Naive thymus-derived CD4-positive, alpha-beta T cell (primary cell): ENCODE measurements around the gene PLEKHM3. TPM values are rescaled to one million over a fixed set of nuclear protein-coding genes. Genes with fewer than 3 reads are reported as not detected.

Experiments
- ATAC-seq: fragments of 150-1000 bp; cut with Tn5 transposase; 2 replicates; pipeline ENCODE4 v1.10.0; 2021; ENCODE audit warnings: mild to moderate bottlenecking, moderate library complexity
- CTCF ChIA-PET: fragments of 350-600 bp; sonication (Branson Sonifier 250); formaldehyde crosslinking; loops from one replicate; lab custom pipeline; 2021; ENCODE audit warnings: antibody characterized with exemption; lab: Charles Lee
- POLR2A ChIA-PET: fragments of 350-600 bp; sonication (Branson Sonifier 250); formaldehyde crosslinking; loops from one replicate; lab custom pipeline; 2021; ENCODE audit warnings: antibody characterized with exemption, inconsistent platforms; lab: Charles Lee
- DNase-seq, 9 donors: peaks; one replicate each; pipeline versions ENCODE4 v3.0.0 to v3.0.0-alpha.2; 2020 to 2022; ENCODE audit warnings: mixed read lengths in 1 of 9
- H3K27ac ChIP-seq: one replicate; pipeline ENCODE4 v1.7.0; 2013; ENCODE audit warnings: mild to moderate bottlenecking, low read depth, low read length, moderate library complexity
- H3K27me3 ChIP-seq, 2 donors: one replicate each; pipeline ENCODE4 v1.7.0; 2013; ENCODE audit warnings: low read length in 2 of 2, mild to moderate bottlenecking in 2 of 2, moderate library complexity in 2 of 2; ENCODE audit not compliant: control insufficient read depth in 2 of 2, insufficient read depth in 2 of 2
- H3K36me3 ChIP-seq, 3 experiments: 1 replicate in 2 of 3; 2 replicates in 1 of 3; pipeline ENCODE4 v1.7.0; 2013; ENCODE audit warnings: low read length in 3 of 3, mild to moderate bottlenecking in 3 of 3, moderate library complexity in 1 of 3; ENCODE audit not compliant: insufficient read depth in 3 of 3, control insufficient read depth in 2 of 3
- H3K4me1 ChIP-seq, 2 donors: one replicate each; pipeline ENCODE4 v1.7.0; 2013; ENCODE audit warnings: low read length in 2 of 2, mild to moderate bottlenecking in 2 of 2, moderate library complexity in 1 of 2; ENCODE audit not compliant: control insufficient read depth in 2 of 2, insufficient read depth in 2 of 2
- H3K4me3 ChIP-seq: 2 replicates; pipeline ENCODE4 v1.7.0; 2013; ENCODE audit warnings: mild to moderate bottlenecking, low read length
- H3K9me3 ChIP-seq, 3 experiments: 1 replicate in 2 of 3; 2 replicates in 1 of 3; pipeline ENCODE4 v1.7.0; 2013; ENCODE audit warnings: low read length in 3 of 3; ENCODE audit not compliant: control insufficient read depth in 2 of 3
- H3K27ac Mint-ChIP-seq, 9 donors: one replicate each; pipeline ENCODE4 v1.8.0; 2020 to 2022; ENCODE audit warnings: mixed read lengths in 9 of 9, mild to moderate bottlenecking in 8 of 9, moderate library complexity in 5 of 9, inconsistent platforms in 2 of 9
- H3K27me3 Mint-ChIP-seq, 5 donors: one replicate each; pipeline ENCODE4 v1.8.0; 2021 to 2022; ENCODE audit warnings: mixed read lengths in 5 of 5, mild to moderate bottlenecking in 1 of 5
- H3K36me3 Mint-ChIP-seq, 5 donors: one replicate each; pipeline ENCODE4 v1.8.0; 2020 to 2022; ENCODE audit warnings: mixed read lengths in 5 of 5, mild to moderate bottlenecking in 3 of 5, inconsistent platforms in 1 of 5
- H3K4me1 Mint-ChIP-seq, 7 donors: one replicate each; pipeline ENCODE4 v1.8.0; 2020 to 2022; ENCODE audit warnings: mixed read lengths in 7 of 7, mild to moderate bottlenecking in 3 of 7, inconsistent platforms in 1 of 7
- H3K4me3 Mint-ChIP-seq, 10 donors: one replicate each; pipeline ENCODE4 v1.8.0; 2020 to 2022; ENCODE audit warnings: mild to moderate bottlenecking in 10 of 10, mixed read lengths in 10 of 10, moderate library complexity in 6 of 10, inconsistent platforms in 2 of 10
- H3K9me3 Mint-ChIP-seq, 11 donors: one replicate each; pipeline ENCODE4 v1.8.0; 2020 to 2022; ENCODE audit warnings: mixed read lengths in 11 of 11, mild to moderate bottlenecking in 4 of 11, inconsistent platforms in 1 of 11, moderate library complexity in 1 of 11
- intact Hi-C, 2 donors: fragments of 100-400 bp; cut with micrococcal nuclease; formaldehyde crosslinking; loops; one replicate each; pipeline ENCODE4 v1.15.1; 2023
- polyA plus RNA-seq, 2 donors: library from polyadenylated mRNA; unstranded; fragments of 300-500 nt; fragmentation: Illumina TruSeq; gene quantifications; one replicate each; pipeline ENCODE4 v1.2.3, GENCODE V29; 2021
- total RNA-seq, 6 experiments: library from RNA in 5 of 6; stranded (reverse) in 5 of 6; gene quantifications; 1 replicate in 5 of 6; 2 replicates in 1 of 6; pipeline ENCODE4 v1.2.3 and lab custom pipeline; 2021 to 2026

Gene PLEKHM3
- total and polyA plus RNA-seq, 7 experiments from 2014 or later, result 3.8 to 19.4 (median 13.8) TPM

DNA sequence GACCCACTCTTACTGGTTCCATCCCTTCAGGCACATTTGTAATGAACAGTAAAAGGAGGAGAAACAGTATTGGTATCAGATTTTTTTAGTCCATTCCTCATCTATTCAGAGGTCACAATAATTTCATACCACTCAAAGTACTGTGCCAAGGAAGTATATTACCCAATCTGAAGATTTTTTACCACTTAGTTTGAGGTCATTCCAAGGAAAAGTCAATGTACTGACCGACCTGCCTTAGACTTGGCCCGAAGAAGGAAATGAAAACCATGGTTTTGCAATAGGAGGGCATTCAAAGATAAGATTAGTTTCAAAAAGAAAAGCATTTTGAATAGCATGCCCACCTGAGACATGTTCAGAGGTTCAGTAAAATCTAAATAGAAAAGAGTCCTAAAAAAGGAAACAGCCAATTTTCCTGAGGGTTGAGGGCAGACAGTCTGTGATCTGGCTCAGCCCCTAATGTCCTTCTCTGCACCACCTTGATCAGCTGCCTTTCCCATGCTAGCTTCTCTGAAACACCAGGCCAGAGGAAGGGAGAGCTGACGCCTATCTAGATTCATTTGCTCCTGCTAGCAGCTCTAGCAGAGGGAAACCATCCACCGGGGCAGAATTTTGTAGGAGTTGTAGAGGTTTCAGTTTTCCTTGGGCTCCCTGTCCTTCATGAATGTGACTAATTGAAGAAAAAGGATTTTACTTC lies 148.3 kb downstream of the PLEKHM3 start:
- Mint-ChIP-seq H3K36me3 (peaks cover 0 to 17% (median 4%) of the 10 kb centered on the region in 5 donors), H3K27ac (no peak overlapping the region), H3K4me3 (no peak overlapping the region), H3K27me3 (no peaks in the 10 kb centered on the region), H3K4me1 (no peaks in the 10 kb centered on the region), H3K9me3 (no peaks in the 10 kb centered on the region)
- Histone ChIP-seq H3K4me3 (no peak overlapping the region), H3K27ac (no peak overlapping the region), H3K4me1 (no peaks in the 10 kb centered on the region), H3K9me3 (no peaks in the 10 kb centered on the region), H3K27me3 (no peaks in the 10 kb centered on the region), H3K36me3 (no peaks in the 10 kb centered on the region)
- CTCF ChIA-PET, result no interaction called here
- ATAC-seq (no peak), DNase-seq (no peak)
- intact Hi-C loops, result no loop called here
- POLR2A ChIA-PET, result no interaction called here

DNA sequence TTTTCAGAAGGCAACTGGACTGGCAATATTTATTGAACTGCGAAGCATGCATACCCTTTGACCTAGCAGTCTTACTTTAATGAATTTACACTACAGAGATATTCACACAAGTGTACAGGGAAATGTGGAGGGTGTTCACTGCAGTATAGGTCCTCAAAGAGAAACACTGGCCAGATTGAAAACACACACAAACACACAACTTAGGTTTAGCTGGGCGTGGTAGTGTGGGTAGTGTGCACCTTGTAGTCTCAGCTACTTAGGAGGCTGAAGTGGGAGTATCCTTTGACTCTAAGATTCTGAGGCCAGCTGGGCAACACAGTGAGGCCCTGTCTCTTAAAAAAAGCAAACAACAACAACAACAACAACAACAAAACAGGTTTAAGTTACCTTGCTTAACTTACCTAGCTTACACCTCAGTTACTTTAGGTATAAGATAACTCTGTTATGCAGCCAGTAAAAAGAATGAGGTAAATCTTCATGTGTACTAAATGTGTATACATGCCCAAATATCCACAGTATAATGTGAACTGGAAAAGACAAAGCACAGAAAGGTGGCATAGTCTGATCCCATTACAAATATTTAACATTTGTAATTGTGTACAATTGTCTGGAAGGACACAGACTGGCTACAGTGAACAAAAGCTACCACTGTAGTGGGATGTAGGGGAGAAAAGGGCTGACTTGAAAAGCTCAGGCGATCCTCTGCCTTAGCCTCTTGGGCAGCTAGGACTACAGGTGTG lies 149.7 kb downstream of the PLEKHM3 start:
- no peak overlapping the region for H3K4me3 Mint-ChIP-seq
- no peaks in the 10 kb centered on the region for H3K4me1 Mint-ChIP-seq
- peaks cover 0 to 20% (median 4%) of the 10 kb centered on the region in 5 donors for H3K36me3 Mint-ChIP-seq
- Histone ChIP-seq H3K4me1 (no peaks in the 10 kb centered on the region), H3K36me3 (no peaks in the 10 kb centered on the region), H3K27me3 (no peaks in the 10 kb centered on the region), H3K4me3 (no peak overlapping the region), H3K9me3 (no peaks in the 10 kb centered on the region), H3K27ac (no peak overlapping the region)
- ChIA-PET CTCF (no interaction called here), POLR2A (no interaction called here)
- DNase-seq (no peak), ATAC-seq (no peak)
- no peaks in the 10 kb centered on the region for H3K27me3 Mint-ChIP-seq
- intact Hi-C loops, result no loop called here
- no peak overlapping the region for H3K27ac Mint-ChIP-seq
- no peaks in the 10 kb centered on the region for H3K9me3 Mint-ChIP-seq

DNA sequence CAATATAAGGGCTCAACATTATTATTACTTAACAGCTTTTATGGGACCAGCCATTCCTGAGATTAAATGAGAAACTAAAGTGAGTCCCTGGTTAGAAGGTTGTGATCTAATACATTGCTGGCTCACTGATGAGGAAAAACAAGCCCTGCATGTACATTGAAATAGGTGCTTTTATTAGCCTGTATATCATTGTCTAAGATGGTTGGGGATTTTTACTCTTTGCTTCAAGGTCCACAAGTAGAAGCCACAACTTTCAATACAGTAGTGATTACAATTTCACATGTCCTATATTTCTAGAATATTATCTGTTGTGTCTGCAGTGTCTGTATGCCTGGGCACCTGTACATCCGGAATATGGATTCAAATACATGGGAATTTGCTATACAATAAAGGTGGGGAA lies 151.5 kb downstream of the PLEKHM3 start:
- Mint-ChIP-seq H3K4me1 (no peaks in the 10 kb centered on the region), H3K9me3 (no peaks in the 10 kb centered on the region), H3K27me3 (no peaks in the 10 kb centered on the region), H3K4me3 (no peak overlapping the region), H3K36me3 (peaks cover 0 to 21% (median 4%) of the 10 kb centered on the region in 5 donors), H3K27ac (no peak overlapping the region)
- Histone ChIP-seq H3K27me3 (no peaks in the 10 kb centered on the region), H3K9me3 (no peaks in the 10 kb centered on the region), H3K4me3 (no peak overlapping the region), H3K36me3 (no peaks in the 10 kb centered on the region), H3K27ac (no peak overlapping the region), H3K4me1 (no peaks in the 10 kb centered on the region)
- POLR2A ChIA-PET, result no interaction called here
- intact Hi-C loops, result no loop called here
- ATAC-seq (no peak), DNase-seq (no peak)
- CTCF ChIA-PET, result no interaction called here

DNA sequence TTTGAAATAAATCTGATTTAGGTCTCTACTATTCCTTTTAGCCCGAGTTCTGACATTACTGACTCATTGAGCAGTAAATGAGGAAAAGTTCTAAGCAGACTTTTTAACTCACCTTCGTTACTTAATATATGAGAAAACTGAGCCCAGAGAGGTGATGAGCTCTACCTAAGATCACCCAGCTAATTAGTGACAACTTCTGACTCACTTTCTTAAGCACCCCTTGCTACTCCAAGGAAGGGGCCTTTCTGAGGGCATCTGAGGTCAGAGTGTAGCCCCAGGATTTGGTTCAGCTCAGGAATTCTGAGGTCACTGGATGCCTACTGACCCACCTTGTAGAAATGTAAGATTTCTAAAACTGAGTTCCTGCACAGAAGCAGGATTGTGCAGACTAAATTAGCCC lies 153.4 kb downstream of the PLEKHM3 start:
- DNase-seq (no peak), ATAC-seq (no peak)
- Mint-ChIP-seq H3K4me3 (no peak overlapping the region), H3K36me3 (peaks cover 0 to 21% (median 4%) of the 10 kb centered on the region in 5 donors), H3K9me3 (no peaks in the 10 kb centered on the region), H3K4me1 (no peaks in the 10 kb centered on the region), H3K27me3 (no peaks in the 10 kb centered on the region), H3K27ac (no peak overlapping the region)
- H3K4me1 ChIP-seq, result no peaks in the 10 kb centered on the region
- no peaks in the 10 kb centered on the region for H3K36me3 ChIP-seq
- no peak overlapping the region for H3K4me3 ChIP-seq
- H3K27ac ChIP-seq, result no peak overlapping the region
- CTCF ChIA-PET, result no interaction called here
- intact Hi-C loops, result no loop called here
- POLR2A ChIA-PET, result no interaction called here
- H3K9me3 ChIP-seq, result no peaks in the 10 kb centered on the region
- no peaks in the 10 kb centered on the region for H3K27me3 ChIP-seq

DNA sequence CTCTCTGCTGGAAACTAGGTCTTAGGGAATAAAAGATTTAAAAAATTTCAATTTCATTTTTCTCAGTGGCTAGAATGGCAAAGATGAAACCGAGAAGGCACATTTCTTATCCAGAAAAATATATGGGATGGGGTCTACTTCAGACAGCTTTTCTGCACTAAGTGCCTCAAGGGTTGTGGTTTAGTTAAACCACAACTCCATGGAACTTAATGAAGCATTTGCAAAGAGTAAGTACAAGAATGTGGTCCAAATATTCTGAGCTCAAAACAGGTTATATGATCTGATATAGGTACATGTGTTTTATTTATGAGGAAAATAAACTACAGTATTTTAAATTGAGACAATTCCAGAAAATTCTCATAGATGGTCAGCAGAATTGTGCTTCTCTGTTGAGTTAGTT lies 153.8 kb downstream of the PLEKHM3 start:
- Mint-ChIP-seq H3K36me3 (peaks cover 0 to 18% (median 4%) of the 10 kb centered on the region in 5 donors), H3K27ac (no peak overlapping the region), H3K4me3 (no peak overlapping the region), H3K9me3 (no peaks in the 10 kb centered on the region), H3K27me3 (no peaks in the 10 kb centered on the region), H3K4me1 (no peaks in the 10 kb centered on the region)
- ATAC-seq (no peak), DNase-seq (no peak)
- Histone ChIP-seq H3K4me1 (no peaks in the 10 kb centered on the region), H3K4me3 (no peak overlapping the region), H3K36me3 (no peaks in the 10 kb centered on the region), H3K27me3 (no peaks in the 10 kb centered on the region), H3K27ac (no peak overlapping the region), H3K9me3 (no peaks in the 10 kb centered on the region)
- ChIA-PET CTCF (interaction anchor here (0.7 kb wide), 1 partner anchor 22 kb away, joined by 3 read pairs; no protein-coding TSS in a partner anchor), POLR2A (no interaction called here)
- intact Hi-C loops, result no loop called here

DNA sequence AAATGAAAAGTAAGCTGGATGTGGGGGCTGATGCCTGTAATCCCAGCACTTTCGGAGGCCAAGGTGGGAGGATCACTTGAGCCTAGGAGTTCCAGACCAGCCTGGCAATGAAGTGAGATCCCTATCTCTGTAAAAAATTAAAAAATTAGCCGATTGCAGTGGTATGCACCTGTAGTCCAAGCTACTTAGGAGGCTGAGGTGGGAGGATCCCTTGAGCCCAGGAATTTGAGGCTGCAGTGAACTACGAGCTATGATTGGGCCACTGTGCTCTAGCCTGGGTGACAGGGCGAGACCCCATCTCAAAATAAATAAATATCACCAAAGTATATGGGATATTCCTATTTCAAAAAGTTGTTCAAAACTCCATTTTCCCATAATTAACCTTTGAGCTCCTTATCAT lies 154.5 kb downstream of the PLEKHM3 start:
- peaks cover 0 to 2% (median 0%) of the 10 kb centered on the region in 7 donors for H3K4me1 Mint-ChIP-seq
- Histone ChIP-seq H3K9me3 (no peaks in the 10 kb centered on the region), H3K4me1 (no peaks in the 10 kb centered on the region), H3K27me3 (no peaks in the 10 kb centered on the region), H3K36me3 (no peaks in the 10 kb centered on the region), H3K4me3 (no peak overlapping the region), H3K27ac (no peak overlapping the region)
- no peak overlapping the region for H3K27ac Mint-ChIP-seq
- H3K4me3 Mint-ChIP-seq, result no peak overlapping the region
- intact Hi-C loops, result no loop called here
- H3K36me3 Mint-ChIP-seq, result peaks cover 0 to 16% (median 4%) of the 10 kb centered on the region in 5 donors
- DNase-seq, result no peak
- no peaks in the 10 kb centered on the region for H3K27me3 Mint-ChIP-seq
- ChIA-PET POLR2A (no interaction called here), CTCF (interaction anchor here (0.7 kb wide), 1 partner anchor 23 kb away, joined by 3 read pairs; no protein-coding TSS in a partner anchor)
- H3K9me3 Mint-ChIP-seq, result no peaks in the 10 kb centered on the region
- ATAC-seq, result no peak
